NCI-H146 treated with DMSO at 0.1 percent for 48 hours (cell line): ENCODE results near the gene UBL4A.
"Not testable (repeated sequence)": the region's sequence is repeated elsewhere in the genome, so short reads cannot be mapped to it uniquely, and the experiment has no call there.

Experiments
- DNase-seq: peaks from one replicate; lab custom pipeline; 2025; ENCODE audit not compliant: unreplicated experiment; lab: John Stamatoyannopoulos, UW

UBL4A gene

GRCh38 chrX:154508384-154508745 lies 21.9 kb upstream of the UBL4A start:
- DNase-seq, result no peak

DNA sequence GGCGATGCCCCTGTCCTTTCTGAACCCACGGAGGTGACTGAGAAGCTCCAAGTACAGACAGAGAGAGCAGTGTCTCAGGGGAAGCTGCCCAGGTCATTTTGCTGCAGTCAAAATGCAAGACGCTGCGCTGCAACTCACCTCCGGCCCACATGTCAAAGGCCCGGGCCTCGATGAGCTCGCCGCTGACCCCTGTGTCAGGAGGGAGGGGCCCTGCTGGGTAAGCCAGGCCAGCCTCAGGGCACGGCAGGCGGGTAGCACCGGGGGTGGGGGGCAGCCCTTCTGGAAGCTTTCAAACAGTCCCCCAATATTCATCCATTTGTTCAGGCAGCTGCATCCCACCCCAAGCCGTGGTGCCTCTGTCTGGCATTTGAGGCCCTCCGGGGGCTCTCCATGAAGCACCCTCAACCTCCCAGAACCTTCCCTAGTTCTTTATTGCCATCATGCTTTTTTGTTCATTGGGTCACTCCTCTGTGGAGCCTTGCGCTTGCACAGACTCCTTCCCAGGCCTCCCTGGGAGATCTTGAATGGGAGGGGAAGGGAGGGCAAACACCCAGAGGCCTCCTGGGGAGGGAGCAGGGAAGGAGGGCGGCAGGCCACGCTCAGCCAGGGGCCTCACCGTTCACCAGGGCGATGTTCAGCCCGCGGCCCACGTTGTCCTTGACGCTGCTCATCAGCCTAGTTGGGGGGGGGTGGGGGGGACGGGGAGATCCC lies 21.4 kb upstream of the UBL4A start:
- no peak for DNase-seq

GRCh38 chrX:154506483-154507332 lies 20.3 kb upstream of the UBL4A start:
- no peak for DNase-seq

DNA sequence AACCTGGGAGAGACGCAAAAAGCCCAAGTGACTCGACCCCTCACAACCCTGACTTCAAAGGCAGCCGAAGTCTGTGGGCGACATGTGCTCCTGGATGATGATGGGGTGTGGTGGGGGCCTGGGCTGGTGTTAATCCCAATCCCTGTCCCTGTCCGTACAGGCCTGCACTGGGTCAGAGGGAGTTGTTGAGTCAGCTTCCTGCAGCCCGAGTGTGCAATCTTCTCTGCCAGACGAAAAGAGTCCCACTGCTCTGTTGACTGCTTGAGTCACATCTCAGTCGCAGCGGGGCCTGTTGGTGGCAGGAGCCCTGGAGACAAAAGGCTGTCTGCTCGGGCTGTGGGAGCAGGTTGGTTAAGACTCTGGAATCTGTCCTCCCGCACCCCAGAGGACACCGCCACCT lies 19.3 kb upstream of the UBL4A start:
- DNase-seq, result no peak

GRCh38 chrX:154502989-154503388 lies 16.6 kb upstream of the UBL4A start:
- DNase-seq, result no peak

GRCh38 chrX:154502098-154502497 lies 15.7 kb upstream of the UBL4A start:
- DNase-seq, result no peak

DNA sequence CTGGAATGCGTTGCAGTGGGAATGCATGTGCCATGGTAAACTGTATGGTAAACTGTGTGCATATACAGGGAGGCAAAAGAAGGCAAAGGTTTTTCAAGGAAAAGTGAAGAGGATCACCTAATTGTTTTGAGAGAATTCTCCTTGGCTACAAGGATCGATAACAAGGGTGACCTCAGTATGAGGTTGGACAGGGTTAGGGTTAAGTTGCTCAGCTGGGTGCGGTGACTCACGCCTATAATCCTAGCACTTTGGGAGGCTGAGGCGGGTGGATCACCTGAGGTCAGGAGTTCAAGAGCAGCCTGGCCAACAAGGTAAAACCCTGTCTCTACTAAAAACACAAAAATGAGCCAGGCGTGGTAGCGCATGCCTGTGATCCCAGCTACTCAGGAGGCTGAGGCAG lies 15.0 kb upstream of the UBL4A start:
- DNase-seq, result not testable (repeated sequence)

DNA sequence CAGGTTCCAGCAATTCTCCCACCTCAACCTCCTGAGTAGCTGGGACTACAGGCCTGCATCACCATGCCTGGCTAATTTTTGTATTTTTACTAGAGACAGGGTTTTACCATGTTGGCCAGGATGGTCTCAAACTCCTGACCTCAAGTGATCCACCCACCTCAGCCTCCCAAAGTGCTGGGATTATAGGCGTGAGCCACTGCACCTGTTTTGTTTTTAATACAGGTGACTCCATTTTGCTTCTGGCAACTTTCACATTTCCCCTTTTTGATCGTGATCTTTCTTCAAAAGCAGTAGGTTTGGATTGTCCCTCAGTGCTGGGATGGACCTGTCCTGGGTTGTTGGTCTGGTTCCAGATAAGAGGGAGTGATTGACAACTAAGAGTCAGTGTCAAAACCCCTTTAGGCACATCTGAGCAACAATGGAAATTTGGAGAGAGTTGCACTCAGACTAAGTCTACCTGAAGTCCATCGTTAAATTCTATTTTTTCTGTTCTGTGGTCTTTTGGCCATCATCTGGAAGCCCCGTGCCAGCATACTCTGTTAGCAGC lies 10.2 kb upstream of the UBL4A start:
- not testable (repeated sequence) for DNase-seq

DNA sequence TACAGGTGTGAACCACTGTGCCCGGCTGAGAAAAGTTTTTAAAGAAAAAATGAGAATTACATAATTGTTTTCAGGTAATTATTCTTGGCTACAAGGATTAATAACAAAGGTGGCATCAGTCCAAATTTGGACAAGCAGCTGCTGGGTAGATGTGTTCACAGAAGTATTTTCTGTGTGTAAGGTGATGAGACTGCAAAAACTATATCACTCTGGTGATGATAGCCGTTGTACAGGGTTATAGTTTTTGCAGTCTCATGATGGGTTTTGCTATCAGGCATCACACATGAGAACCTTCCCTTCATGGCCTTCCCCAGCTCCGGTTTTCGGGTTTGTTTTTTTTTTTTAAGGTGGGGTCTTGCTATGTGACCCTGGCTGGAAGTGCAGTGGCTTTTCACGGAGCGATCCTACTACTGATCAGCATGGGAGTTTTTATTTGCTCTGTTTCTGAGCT lies 9.1 kb upstream of the UBL4A start:
- no peak for DNase-seq

GRCh38 chrX:154494715-154495114 lies 8.3 kb upstream of the UBL4A start:
- DNase-seq, result no peak

- DNase-seq, result peak; percentile 69
Measured at GRCh38 chrX:154490414-154491083, 4.1 kb upstream of the UBL4A start, which contains the start of gene SLC10A3. Gene SLC10A3, minus strand, starts transcription at chrX:154490629. Its CDS starts 1,689 bp downstream, at chrX:154488940.

DNA sequence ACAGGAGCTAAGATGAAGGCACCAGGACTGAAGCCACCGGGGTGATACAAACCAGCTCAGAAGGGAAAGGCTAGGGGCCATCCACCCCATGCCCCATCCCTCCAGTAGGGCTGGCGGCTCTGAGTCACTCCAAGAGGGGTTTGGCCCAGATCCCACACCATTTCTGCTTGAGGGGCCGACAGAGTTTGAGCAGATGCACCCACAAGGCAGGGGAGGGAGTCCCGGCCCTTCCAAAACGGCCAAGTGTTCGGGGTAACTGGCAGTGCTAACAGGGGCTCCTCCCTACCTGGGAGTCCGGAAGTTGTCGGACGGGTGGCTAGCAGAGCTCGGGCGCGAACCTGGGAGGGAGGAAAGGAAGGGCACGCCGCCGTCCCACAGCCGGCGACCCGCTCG lies 3.6 kb upstream of the UBL4A start:
- no peak for DNase-seq

DNA sequence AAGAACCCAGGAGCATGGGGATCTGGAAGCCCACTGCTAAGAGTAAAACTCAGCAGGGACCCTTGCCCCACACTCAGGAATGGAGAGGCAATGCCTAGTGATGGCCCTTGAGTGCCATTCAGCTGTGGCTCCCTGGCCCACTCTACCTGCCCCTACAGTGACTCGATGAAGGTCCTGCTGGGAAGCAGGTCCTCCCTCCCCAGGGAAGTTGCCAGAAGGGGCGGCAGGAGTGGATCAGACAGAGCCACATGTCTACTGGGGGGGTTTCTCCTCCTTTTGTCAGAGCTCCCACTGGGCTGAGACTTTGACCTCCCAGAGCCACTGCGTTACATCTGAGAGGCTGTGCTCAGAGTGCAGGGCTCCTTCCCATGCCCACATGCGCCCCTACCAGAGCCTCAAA lies 2.8 kb upstream of the UBL4A start:
- no peak for DNase-seq

DNA sequence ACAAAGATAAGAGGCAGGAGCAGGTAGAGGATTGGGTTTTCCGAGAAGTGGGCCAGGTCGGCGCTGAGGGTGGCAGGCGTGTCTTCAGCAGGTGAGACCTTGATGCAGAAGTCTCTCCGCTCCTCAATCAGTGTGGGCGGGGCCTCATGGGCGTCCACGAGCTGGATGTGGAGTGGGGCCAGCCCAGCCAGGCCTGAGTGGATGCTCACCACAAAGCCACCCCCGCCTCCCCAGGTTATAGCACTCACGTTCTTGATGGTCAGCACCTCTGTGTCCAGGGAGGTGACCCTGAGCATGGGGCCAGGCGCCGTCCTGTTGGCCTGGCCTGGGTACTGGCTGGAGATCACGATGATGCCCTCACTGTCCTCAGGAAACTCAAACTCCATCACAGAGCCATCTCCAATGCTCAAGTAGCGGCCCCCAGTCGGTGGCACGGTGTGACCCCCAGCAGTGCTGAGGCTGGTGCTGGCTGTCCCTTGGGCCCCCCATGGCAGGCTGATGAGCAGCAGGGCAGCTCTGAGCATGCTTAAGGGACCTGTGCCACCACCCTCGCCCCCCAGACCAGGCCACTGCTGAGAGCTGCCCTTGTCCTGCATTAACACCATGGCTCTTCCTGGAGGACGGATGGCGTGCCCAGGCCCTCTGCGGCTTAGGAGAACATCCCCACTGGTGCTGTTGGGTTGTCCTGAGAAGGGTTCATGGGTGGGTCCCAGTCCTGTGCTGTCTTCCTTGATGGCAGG lies 2.1 kb upstream of the UBL4A start:
- no peak for DNase-seq

- no peak for DNase-seq
Measured at GRCh38 chrX:154487518-154488290, 1.3 kb upstream of the UBL4A start.

GRCh38 chrX:154486052-154486395 lies 391 bp downstream of the UBL4A start:
- DNase-seq, result no peak

GRCh38 chrX:154485150-154486051 lies 1.0 kb downstream of the UBL4A start:
- DNase-seq, result no peak

DNA sequence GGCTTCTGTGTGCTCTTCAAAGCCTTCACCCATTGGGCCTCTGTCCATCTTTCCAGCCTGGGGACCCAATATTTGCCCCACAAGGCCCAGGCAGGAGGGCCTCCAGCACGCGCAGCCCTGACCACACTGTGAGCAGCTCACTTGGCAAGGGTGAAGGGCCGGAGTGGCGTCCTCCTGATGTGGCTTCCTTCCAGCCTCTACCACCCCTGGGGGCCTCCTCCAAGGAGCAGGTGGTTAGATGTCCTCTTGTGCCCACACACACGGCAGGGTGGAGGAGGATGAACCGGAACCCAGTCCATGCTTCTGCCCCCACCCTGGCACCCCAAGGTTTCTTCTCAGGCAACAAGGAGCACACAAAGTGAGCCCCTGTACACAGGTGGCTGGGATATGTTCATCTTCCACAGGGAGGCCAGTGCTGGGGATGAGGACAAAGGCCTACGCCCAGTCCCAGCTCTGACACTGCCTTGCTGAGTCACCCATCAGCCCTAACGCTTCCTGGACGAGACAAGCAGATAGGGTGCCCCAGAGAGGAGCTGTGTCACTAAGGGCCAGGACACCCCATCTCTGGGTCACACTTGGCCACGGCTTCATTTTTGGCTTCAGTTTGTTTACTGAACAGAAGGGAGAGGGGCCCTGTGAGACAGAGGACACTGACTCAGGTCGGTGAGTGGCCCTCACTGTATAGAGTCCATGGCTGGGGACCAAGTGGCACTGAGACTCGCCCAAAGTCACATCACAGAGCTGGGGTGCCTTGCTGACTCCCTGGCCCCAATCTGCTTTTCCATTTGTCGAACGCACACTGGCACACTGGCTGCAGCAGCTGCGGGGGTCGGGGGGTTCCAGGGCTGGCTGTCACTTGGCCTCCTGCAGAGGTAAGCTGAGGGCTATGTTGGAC lies 1.9 kb downstream of the UBL4A start:
- no peak for DNase-seq
